CD14-positive monocyte (primary cell): Measurements from ENCODE around the gene C13orf46. TPM values are rescaled to one million over a fixed set of nuclear protein-coding genes. Genes with fewer than 3 reads are reported as not detected.

ENCODE experiments used
- DNase-seq, 3 donors: peaks; one replicate each; pipeline ENCODE4 v3.0.0-alpha.2; 2011 to 2022
- H2AFZ ChIP-seq: 2 replicates; pipeline ENCODE4 v1.6.0; 2012; ENCODE audit warnings: mild to moderate bottlenecking, low read depth, low read length, inconsistent platforms; ENCODE audit not compliant: insufficient read depth, poor library complexity, severe bottlenecking
- H3K27ac ChIP-seq, 2 donors: 1 replicate in 1 of 2; 2 replicates in 1 of 2; pipeline ENCODE4 v1.5.1; 2012 to 2013; ENCODE audit warnings: low read length in 2 of 2, control low read depth in 1 of 2, inconsistent platforms in 1 of 2, low read depth in 1 of 2, mild to moderate bottlenecking in 1 of 2
- H3K27me3 ChIP-seq, 2 donors: one replicate each; pipeline versions ENCODE4 v1.6.0 to v1.6.1; 2011 to 2013; ENCODE audit warnings: low read length in 2 of 2; ENCODE audit not compliant: control insufficient read depth in 2 of 2, insufficient read depth in 2 of 2
- H3K36me3 ChIP-seq, 2 donors: replicated peaks in 1 of 2; 1 replicate in 1 of 2; 2 replicates in 1 of 2; pipeline versions ENCODE4 v1.5.1 to v1.6.1; 2012 to 2013; ENCODE audit warnings: low read length in 2 of 2, control low read depth in 1 of 2, inconsistent platforms in 1 of 2, mild to moderate bottlenecking in 1 of 2; ENCODE audit not compliant: insufficient read depth in 2 of 2, control insufficient read depth in 1 of 2
- H3K4me1 ChIP-seq, 2 donors: 1 replicate in 1 of 2; 2 replicates in 1 of 2; pipeline versions ENCODE4 v1.5.1 to v1.6.1; 2012 to 2013; ENCODE audit warnings: low read length in 2 of 2, control low read depth in 1 of 2, inconsistent platforms in 1 of 2, mild to moderate bottlenecking in 1 of 2, moderate library complexity in 1 of 2; ENCODE audit not compliant: insufficient read depth in 2 of 2, control insufficient read depth in 1 of 2
- H3K4me2 ChIP-seq: replicated peaks from 2 replicates; pipeline ENCODE3; 2012; ENCODE audit warnings: low read length, moderate library complexity, mild to moderate bottlenecking; ENCODE audit not compliant: poor library complexity, severe bottlenecking; ENCODE audit errors: extremely low read depth
- H3K4me3 ChIP-seq, 3 experiments: fragments of 200-600 bp in 1 of 3; sonication (generic) in 1 of 3; replicated peaks in 1 of 3; 1 replicate in 2 of 3; 2 replicates in 1 of 3; pipeline ENCODE4 v1.5.1; 2011 to 2013; ENCODE audit warnings: low read length in 3 of 3, mild to moderate bottlenecking in 3 of 3, control low read depth in 2 of 3, low read depth in 2 of 3, inconsistent platforms in 1 of 3, moderate library complexity in 1 of 3
- H3K79me2 ChIP-seq: 2 replicates; pipeline ENCODE4 v1.6.0; 2012; ENCODE audit warnings: mild to moderate bottlenecking, control low read depth, inconsistent platforms, low read length, moderate library complexity; ENCODE audit not compliant: insufficient read depth
- H3K9ac ChIP-seq: 2 replicates; pipeline ENCODE4 v1.6.0; 2017; ENCODE audit warnings: low read length, mild to moderate bottlenecking; ENCODE audit not compliant: insufficient read depth, poor library complexity, severe bottlenecking
- H3K9me3 ChIP-seq, 2 donors: replicated peaks in 1 of 2; 1 replicate in 1 of 2; 2 replicates in 1 of 2; pipeline versions ENCODE4 v1.5.1 to v1.6.1; 2012 to 2013; ENCODE audit warnings: low read length in 2 of 2, control low read depth in 1 of 2; ENCODE audit not compliant: control insufficient read depth in 1 of 2, insufficient read depth in 1 of 2
- H4K20me1 ChIP-seq: 2 replicates; pipeline ENCODE4 v1.6.0; 2012; ENCODE audit warnings: mild to moderate bottlenecking, low read length, control low read depth, moderate library complexity; ENCODE audit not compliant: insufficient read depth
- H3K27ac Mint-ChIP-seq, 7 donors: one replicate each; pipeline ENCODE4 v1.8.0; 2020; ENCODE audit warnings: mild to moderate bottlenecking in 7 of 7, mixed read lengths in 7 of 7, moderate library complexity in 6 of 7, inconsistent platforms in 2 of 7
- H3K27me3 Mint-ChIP-seq, 3 donors: one replicate each; pipeline ENCODE4 v1.8.0; 2021 to 2022; ENCODE audit warnings: low read depth in 3 of 3, mild to moderate bottlenecking in 3 of 3, mixed read lengths in 3 of 3, moderate library complexity in 3 of 3, inconsistent platforms in 1 of 3
- H3K36me3 Mint-ChIP-seq, 2 donors: one replicate each; pipeline ENCODE4 v1.8.0; 2020; ENCODE audit warnings: mixed read lengths in 2 of 2, inconsistent platforms in 1 of 2, mild to moderate bottlenecking in 1 of 2
- H3K4me1 Mint-ChIP-seq: one replicate; pipeline ENCODE4 v1.8.0; 2020; ENCODE audit warnings: mild to moderate bottlenecking, mixed read lengths
- H3K4me3 Mint-ChIP-seq, 2 donors: one replicate each; pipeline ENCODE4 v1.8.0; 2020; ENCODE audit warnings: mild to moderate bottlenecking in 2 of 2, mixed read lengths in 2 of 2, moderate library complexity in 1 of 2
- H3K9me3 Mint-ChIP-seq, 7 donors: one replicate each; pipeline ENCODE4 v1.8.0; 2020 to 2022; ENCODE audit warnings: mixed read lengths in 7 of 7, mild to moderate bottlenecking in 6 of 7, moderate library complexity in 6 of 7, inconsistent platforms in 2 of 7
- WGBS: methylation state at CpG from one replicate; pipeline ENCODE4 v1.1.5; 2013; ENCODE audit warnings: missing lambda C conversion rate; ENCODE audit not compliant: insufficient coverage; 5-methylcytosine and 5-hydroxymethylcytosine counted together
- intact Hi-C, 2 donors: fragments of 100-400 bp; cut with micrococcal nuclease; formaldehyde crosslinking; loops; one replicate each; pipeline versions ENCODE4 v1.15.0 to v1.15.1; 2023
- polyA plus RNA-seq, 3 donors: library from polyadenylated mRNA; depleted of rRNA in 1 of 3; unstranded in 2 of 3; stranded (reverse) in 1 of 3; fragments of 300-500 nt in 2 of 3; fragments of >200 nt in 1 of 3; fragmentation: Illumina TruSeq in 2 of 3; gene quantifications; 1 replicate in 2 of 3; 2 replicates in 1 of 3; pipeline ENCODE4 v1.2.3, GENCODE V29; 2012 to 2021
- TF ChIP-seq, protein P1 (sequence below): fragments of 200-600 bp; IDR thresholded peaks from one replicate; pipeline ENCODE4 v1.8.0; 2022; ENCODE audit warnings: antibody characterized with exemption, mild to moderate bottlenecking

C13orf46 gene
- polyA plus RNA-seq, 3 donors: 0.05 to 0.35 TPM; not detected in 1

- WGBS: 98% methylated on average over 15 of the region's 15 CpGs
- Mint-ChIP-seq H3K4me3 (no peak overlapping the region), H3K9me3 (peaks cover 0 to 5% (median 0%) of the 10 kb centered on the region in 7 donors), H3K27ac (peak overlapping the region in 2 of 7 donors; percentile 30 to 37), H3K36me3 (peaks cover 55 to 61% of the 10 kb centered on the region in 2 donors), H3K27me3 (no peaks in the 10 kb centered on the region), H3K4me1 (no peaks in the 10 kb centered on the region)
- H3K4me2 ChIP-seq: no peak overlapping the region
- H3K27me3 ChIP-seq: no peaks in the 10 kb centered on the region
- H3K4me3 ChIP-seq: no peak overlapping the region
- TF ChIP-seq, protein P1, sequence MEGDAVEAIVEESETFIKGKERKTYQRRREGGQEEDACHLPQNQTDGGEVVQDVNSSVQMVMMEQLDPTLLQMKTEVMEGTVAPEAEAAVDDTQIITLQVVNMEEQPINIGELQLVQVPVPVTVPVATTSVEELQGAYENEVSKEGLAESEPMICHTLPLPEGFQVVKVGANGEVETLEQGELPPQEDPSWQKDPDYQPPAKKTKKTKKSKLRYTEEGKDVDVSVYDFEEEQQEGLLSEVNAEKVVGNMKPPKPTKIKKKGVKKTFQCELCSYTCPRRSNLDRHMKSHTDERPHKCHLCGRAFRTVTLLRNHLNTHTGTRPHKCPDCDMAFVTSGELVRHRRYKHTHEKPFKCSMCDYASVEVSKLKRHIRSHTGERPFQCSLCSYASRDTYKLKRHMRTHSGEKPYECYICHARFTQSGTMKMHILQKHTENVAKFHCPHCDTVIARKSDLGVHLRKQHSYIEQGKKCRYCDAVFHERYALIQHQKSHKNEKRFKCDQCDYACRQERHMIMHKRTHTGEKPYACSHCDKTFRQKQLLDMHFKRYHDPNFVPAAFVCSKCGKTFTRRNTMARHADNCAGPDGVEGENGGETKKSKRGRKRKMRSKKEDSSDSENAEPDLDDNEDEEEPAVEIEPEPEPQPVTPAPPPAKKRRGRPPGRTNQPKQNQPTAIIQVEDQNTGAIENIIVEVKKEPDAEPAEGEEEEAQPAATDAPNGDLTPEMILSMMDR: no peak
- no peak overlapping the region for H3K27ac ChIP-seq
- no peak overlapping the region for H3K9ac ChIP-seq
- no peaks in the 10 kb centered on the region for H3K79me2 ChIP-seq
- H3K4me1 ChIP-seq: no peaks in the 10 kb centered on the region
- H3K9me3 ChIP-seq: no peaks in the 10 kb centered on the region
- H3K36me3 ChIP-seq: peaks cover 55 to 57% of the 10 kb centered on the region in 2 donors
- intact Hi-C loops: no loop called here
- no peak overlapping the region for H2AFZ ChIP-seq
- peaks cover 8% of the 10 kb centered on the region for H4K20me1 ChIP-seq
- DNase-seq: no peak
These were observed 8.4 kb upstream of the C13orf46 start for GRCh38 chr13:113982296-113982661.

GRCh38 chr13:113981611-113982295, 7.9 kb upstream of the C13orf46 start:
- Histone ChIP-seq H2AFZ (no peak overlapping the region), H3K4me1 (no peaks in the 10 kb centered on the region), H3K27me3 (no peaks in the 10 kb centered on the region), H4K20me1 (peaks cover 10% of the 10 kb centered on the region), H3K4me3 (no peak overlapping the region), H3K9me3 (no peaks in the 10 kb centered on the region), H3K79me2 (no peaks in the 10 kb centered on the region), H3K4me2 (no peak overlapping the region), H3K9ac (no peak overlapping the region), H3K36me3 (peaks cover 58 to 62% of the 10 kb centered on the region in 2 donors), H3K27ac (no peak overlapping the region)
- TF ChIP-seq, protein P1: no peak
- H3K27me3 Mint-ChIP-seq: no peaks in the 10 kb centered on the region
- intact Hi-C loops: no loop called here
- H3K27ac Mint-ChIP-seq: peak overlapping the region in 1 of 7 donors; percentile 77
- no peaks in the 10 kb centered on the region for H3K4me1 Mint-ChIP-seq
- no peak overlapping the region for H3K4me3 Mint-ChIP-seq
- 97% methylated on average over 25 of the region's 28 CpGs for WGBS
- peaks cover 0 to 5% (median 0%) of the 10 kb centered on the region in 7 donors for H3K9me3 Mint-ChIP-seq
- peaks cover 60 to 64% of the 10 kb centered on the region in 2 donors for H3K36me3 Mint-ChIP-seq
- no peak for DNase-seq
